GM04503 (cell line): ENCODE measurements around the gene ARMC5.
"Not testable (repeated sequence)": the region's sequence is repeated elsewhere in the genome, so short reads cannot be mapped to it uniquely, and the experiment has no call there.

Experiments
- DNase-seq: peaks from one replicate; pipeline ENCODE4 v3.0.0-alpha.2; 2012; ENCODE audit warnings: low read depth

ARMC5 gene, protein sequence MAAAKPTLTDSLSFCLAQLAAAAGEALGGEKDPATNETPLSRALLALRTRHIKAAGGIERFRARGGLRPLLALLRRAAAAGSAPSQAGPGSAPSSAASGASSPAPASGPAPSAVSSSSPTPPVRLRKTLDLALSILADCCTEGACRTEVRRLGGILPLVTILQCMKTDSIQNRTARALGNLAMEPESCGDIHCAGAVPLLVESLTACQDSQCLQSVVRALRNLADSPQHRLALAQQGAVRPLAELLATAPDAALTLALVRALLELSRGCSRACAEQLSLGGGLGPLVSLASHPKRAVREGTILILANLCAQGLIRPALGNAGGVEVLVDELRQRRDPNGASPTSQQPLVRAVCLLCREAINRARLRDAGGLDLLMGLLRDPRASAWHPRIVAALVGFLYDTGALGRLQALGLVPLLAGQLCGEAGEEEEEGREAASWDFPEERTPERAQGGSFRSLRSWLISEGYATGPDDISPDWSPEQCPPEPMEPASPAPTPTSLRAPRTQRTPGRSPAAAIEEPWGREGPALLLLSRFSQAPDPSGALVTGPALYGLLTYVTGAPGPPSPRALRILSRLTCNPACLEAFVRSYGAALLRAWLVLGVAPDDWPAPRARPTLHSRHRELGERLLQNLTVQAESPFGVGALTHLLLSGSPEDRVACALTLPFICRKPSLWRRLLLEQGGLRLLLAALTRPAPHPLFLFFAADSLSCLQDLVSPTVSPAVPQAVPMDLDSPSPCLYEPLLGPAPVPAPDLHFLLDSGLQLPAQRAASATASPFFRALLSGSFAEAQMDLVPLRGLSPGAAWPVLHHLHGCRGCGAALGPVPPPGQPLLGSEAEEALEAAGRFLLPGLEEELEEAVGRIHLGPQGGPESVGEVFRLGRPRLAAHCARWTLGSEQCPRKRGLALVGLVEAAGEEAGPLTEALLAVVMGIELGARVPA

DNA sequence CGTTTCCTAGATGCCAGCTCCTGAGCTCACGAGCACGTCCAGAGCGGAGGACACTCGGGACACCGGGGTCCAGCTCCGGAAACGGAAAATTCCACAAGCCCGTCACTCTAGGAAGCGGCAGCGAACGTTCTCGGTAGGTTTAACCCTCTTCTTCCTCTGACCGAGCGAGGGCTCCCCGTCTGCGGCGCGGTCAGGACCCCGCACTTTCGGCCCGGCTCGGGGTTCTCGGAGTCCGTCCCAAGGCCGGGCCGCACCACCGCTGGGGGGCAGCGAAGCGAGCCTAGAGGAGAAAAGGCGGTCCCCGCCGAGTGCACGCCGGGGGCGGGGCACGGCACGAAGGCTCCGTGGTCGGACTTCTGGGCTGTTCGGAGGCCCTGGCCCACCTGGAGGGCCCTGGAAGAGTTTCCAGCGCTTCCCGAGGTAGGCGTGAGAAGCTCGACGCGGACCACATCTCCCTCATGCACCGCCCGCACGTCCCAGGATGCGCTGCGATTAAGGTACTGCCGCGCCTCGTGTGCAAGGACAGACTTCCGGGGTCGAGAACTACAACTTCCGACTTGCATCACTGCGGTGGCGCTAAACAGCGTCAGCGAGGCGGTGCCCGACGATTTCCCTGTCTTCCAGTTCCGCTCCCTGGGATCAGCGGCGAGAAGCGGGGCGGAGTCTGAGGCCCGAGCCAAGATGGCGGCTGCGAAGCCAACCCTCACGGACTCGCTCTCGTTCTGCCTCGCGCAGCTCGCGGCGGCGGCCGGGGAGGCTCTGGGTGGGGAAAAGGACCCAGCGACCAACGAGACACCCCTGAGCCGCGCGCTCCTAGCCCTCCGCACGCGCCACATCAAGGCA is at the start of gene ARMC5:
Gene ARMC5, plus strand, starts transcription at position 658 of the 843 bp plus-strand sequence. Its CDS starts 24 bp downstream, at position 682.
- peak; percentile 82 for DNase-seq

DNA sequence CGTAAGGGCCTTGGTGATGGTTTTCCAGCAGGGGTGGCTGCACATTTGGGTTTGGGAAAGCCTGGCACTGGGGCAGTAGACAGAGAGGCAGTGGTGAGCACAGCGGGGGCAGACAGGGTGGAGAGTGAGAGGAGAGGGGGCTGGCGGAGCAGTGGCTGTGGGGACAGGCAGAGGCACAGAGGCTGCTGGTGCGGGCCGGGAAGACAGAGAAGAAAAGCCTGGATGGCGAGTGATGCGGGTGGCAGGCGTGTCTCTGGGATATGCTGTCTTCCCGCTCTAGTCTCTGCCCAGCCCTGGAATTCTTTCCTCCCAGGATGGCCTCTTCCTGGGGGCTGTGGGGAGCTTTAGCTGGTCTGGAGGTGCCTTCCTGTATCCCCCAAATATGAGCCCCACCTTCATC is 49.2 kb upstream of the ARMC5 start:
- DNase-seq, result no peak

GRCh38 chr16:31411024-31411844 is 48.1 kb upstream of the ARMC5 start:
- no peak for DNase-seq

- no peak for DNase-seq
These were observed 46.6 kb upstream of the ARMC5 start for GRCh38 chr16:31412750-31413149.

DNA sequence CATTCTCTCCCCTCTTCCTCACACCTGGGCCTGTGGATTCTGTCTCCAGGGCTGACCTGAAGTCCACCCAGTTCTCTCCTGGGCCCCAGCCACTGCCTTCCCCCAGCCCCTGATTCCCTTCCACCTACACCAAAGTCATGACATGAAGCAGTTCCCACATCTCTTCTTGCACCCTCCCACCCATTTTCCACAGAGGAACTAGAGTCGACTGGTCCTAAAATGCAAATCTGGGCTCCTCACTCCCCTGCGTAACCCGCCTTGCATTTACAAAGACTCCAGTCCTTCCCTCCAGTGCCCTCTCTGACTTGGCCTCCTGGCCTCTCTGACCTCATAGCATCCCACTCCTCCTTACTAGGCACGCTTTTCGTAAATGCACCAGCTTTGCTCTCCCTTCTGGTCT is 45.9 kb upstream of the ARMC5 start:
- DNase-seq, result no peak

DNA sequence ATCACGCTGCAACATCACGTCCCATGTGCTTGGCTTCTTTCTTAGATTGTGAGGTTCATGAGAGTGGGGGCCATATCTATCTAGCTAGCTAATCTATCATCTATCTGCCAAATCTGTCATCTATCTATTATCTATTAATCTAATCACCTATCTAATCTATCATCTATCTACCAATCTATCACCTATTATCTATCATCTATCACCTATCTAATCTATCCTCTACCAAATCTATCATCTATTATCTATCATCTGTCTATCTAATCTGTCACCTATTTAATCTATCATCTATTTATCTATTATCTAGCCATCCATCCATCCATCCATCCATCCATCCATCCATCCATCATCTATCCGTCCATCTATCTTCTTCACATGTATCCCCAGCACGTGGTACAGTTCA is 45.4 kb upstream of the ARMC5 start:
- no peak for DNase-seq

DNA sequence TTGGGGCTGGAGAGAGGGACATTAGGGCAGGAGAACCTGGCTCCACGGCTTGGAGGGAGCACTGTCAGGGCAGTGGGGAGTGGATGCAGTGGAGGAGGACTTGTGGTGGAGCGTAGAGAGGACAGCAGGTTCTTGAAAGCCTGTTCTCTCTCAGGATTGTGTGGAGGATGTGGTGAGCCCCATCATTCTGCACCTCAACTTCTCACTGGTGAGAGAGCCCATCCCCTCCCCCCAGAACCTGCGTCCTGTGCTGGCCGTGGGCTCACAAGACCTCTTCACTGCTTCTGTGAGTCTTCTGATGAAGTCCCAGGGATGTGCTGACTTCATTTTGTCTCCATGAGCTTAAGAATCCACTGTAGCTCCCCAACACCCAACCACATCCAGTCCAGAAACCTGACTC is 44.6 kb upstream of the ARMC5 start:
- DNase-seq, result no peak

GRCh38 chr16:31416371-31416770 is 42.9 kb upstream of the ARMC5 start:
- DNase-seq, result no peak

- DNase-seq, result not testable (repeated sequence)
These were observed 42.3 kb upstream of the ARMC5 start for GRCh38 chr16:31417036-31417435.

DNA sequence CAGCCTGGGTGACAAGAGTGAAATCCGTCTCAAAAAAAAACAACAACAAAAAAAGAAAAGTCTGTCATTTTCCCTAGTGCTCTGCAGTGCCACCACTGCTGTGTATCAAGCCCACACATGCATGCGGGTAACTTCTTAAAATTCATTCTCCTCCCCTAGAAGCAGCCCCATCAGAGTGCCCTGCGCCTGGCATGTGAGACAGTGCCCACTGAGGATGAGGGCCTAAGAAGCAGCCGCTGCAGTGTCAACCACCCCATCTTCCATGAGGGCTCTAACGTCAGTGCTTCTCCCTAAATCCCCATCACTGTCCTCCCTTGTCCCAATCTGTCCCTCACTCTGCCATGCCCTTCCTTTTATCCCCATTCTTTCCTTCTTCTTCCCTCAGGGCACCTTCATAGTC is 41.4 kb upstream of the ARMC5 start:
- no peak for DNase-seq

- no peak for DNase-seq
These were observed 39.3 kb upstream of the ARMC5 start for GRCh38 chr16:31420037-31420436.

GRCh38 chr16:31421587-31421986 is 37.7 kb upstream of the ARMC5 start:
- no peak for DNase-seq

GRCh38 chr16:31423241-31423640 is 36.1 kb upstream of the ARMC5 start:
- no peak for DNase-seq

DNA sequence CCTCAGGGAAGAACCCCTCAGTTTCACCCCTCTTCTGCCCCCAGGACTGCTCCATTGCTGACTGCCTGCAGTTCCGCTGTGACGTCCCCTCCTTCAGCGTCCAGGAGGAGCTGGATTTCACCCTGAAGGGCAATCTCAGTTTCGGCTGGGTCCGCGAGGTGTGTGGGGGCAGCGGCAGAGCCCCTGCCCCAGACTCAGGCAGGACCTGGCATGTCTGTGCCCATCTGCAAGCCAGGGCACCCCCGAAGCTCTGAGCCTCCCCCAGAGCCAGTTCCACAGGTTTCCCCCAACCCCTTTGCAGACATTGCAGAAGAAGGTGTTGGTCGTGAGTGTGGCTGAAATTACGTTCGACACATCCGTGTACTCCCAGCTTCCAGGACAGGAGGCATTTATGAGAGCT is 35.5 kb upstream of the ARMC5 start:
- no peak for DNase-seq

- DNase-seq, result no peak
These were observed 31.6 kb upstream of the ARMC5 start for GRCh38 chr16:31427441-31428278.

DNA sequence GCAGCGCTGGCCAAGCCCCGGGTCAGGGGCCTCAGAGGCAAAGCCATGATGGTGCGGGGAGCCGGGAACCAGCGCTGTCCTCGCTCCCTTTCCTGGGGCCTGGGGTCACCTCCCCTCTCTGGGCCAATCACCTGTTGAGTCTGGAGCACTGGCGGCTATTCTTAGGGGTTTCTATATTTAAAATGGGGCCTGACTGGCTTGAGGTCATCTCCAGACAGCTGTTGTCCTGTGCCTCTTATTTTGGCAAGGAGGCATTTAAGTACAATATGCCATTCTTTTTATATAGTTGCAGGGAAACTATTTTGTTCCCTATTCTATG is 31.1 kb upstream of the ARMC5 start, which contains the start of gene COX6A2:
Gene COX6A2, minus strand, starts transcription at position 82 of the 319 bp plus-strand sequence. Its CDS starts 35 bp downstream, at position 47.
- DNase-seq, result no peak

DNA sequence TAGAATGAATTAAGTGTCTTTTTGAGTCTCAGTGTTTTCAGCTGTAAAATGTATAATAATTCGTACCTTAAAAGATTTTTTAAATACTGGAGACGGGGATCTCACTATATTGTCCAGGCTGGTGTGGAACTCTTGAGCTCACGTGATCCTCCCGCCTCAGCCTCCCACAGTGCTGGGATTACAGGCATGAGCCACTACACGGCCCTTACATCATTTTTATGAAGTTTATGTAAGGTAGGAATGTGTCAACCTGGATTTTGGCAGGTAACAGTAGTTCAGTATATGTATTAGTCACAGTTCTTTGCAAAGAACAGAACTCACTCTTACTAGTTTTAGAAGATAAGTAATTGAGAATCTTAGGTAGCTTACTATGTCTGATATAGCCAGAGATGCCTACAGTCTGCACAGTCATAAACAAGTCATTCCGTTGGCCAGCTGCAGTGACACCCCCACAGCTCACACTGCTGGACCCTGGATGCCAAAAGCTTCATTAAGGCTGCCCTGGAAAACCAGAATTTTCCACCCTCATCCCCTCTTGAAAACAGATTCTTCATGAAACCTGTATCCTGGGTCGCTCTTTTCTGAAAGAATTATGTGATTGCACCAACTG is 30.6 kb upstream of the ARMC5 start:
- no peak for DNase-seq

DNA sequence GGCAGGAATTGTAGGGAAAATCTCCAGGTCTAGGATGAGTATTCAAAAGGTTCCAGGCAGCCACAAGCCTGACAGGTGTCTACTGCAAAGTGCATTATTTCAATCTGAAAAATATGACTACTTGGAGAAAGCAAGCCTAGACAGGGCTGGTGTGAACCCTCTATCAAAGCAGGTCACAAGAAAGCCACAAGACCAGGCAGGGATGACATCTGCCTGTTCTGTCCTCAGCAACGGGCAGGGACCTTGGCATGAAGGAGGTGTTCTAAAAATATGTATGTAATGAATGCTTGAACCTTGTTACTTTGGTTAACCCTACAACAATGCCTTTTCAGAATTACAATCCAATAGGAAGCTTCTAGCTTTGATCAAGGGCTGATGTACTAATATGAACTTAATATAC is 30.0 kb upstream of the ARMC5 start:
- no peak for DNase-seq

- no peak for DNase-seq
These were observed 29.5 kb upstream of the ARMC5 start for GRCh38 chr16:31429796-31430195.
